OCI-LY1 (cell line): ENCODE measurements around the gene ZNF555.

Experiments used
- EZH2 ChIP-seq: fragments of 200-600 bp; sonication (generic), shearing (Covaris generic); IDR thresholded peaks from 2 replicates; pipeline ENCODE4 v1.8.0; 2017; ENCODE audit warnings: borderline replicate concordance, mixed run types, mild to moderate bottlenecking, antibody characterized with exemption, low read length, moderate library complexity, mixed read lengths
- TF ChIP-seq, protein P1 (sequence below): fragments of 200-600 bp; sonication (generic), shearing (Covaris generic); IDR thresholded peaks from 2 replicates; pipeline ENCODE4 v1.5.1; 2017; ENCODE audit warnings: mild to moderate bottlenecking, antibody characterized with exemption, low read length, moderate library complexity, mixed read lengths

DNA sequence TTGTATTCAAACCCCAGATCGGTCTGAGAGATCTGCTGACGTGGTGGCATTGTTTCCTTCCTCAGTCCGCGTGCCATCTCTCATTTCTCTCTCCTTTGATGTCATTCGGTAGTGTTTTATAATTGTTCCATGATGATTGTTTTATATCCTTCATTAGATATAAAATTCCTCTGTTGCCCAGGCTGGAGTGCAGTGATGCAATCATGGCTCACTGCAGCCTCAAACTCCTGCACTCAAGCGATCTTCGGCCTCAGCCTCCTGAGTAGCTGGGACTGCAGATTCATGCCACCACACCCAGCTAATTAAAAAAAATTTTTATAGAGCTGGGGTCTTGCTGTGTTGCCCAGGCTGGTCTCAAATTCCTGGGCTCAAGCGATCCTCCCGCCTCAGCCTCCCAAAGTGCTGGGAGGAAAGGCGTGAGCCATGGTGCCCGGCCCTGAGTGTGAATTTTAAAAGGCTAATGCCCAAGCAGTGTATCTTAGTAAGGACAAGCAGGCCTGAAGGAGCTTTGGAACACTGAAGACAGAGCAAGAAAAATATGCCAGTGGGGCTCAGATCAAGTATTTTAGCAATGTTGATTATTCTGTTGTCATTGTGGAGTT is 64.7 kb downstream of the ZNF555 start:
- TF ChIP-seq, protein P1, sequence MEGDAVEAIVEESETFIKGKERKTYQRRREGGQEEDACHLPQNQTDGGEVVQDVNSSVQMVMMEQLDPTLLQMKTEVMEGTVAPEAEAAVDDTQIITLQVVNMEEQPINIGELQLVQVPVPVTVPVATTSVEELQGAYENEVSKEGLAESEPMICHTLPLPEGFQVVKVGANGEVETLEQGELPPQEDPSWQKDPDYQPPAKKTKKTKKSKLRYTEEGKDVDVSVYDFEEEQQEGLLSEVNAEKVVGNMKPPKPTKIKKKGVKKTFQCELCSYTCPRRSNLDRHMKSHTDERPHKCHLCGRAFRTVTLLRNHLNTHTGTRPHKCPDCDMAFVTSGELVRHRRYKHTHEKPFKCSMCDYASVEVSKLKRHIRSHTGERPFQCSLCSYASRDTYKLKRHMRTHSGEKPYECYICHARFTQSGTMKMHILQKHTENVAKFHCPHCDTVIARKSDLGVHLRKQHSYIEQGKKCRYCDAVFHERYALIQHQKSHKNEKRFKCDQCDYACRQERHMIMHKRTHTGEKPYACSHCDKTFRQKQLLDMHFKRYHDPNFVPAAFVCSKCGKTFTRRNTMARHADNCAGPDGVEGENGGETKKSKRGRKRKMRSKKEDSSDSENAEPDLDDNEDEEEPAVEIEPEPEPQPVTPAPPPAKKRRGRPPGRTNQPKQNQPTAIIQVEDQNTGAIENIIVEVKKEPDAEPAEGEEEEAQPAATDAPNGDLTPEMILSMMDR = no peak
- no peak for TF ChIP-seq EZH2
